ENCODE data around the gene LRRTM3. TPM values are rescaled to one million over a fixed set of nuclear protein-coding genes. Genes with fewer than 3 reads are reported as not detected.

Gene LRRTM3
- total RNA-seq, 1 experiment from 2014 or later, result not detected

GRCh38 chr10:66982053-66982420 lies 56.2 kb downstream of the LRRTM3 start:
- intact Hi-C loops (cut with micrococcal nuclease), result no loop called here
- H3K27ac Mint-ChIP-seq (ENCODE audit: low read depth, unreplicated experiment), result no peak overlapping the region
- H3K36me3 Mint-ChIP-seq (ENCODE audit: insufficient read depth, unreplicated experiment), result no peaks in the 10 kb centered on the region
- H3K4me1 Mint-ChIP-seq (ENCODE audit: insufficient read depth, unreplicated experiment), result no peaks in the 10 kb centered on the region
- H3K4me3 Mint-ChIP-seq (ENCODE audit: unreplicated experiment), result no peak overlapping the region
- H3K27me3 Mint-ChIP-seq (ENCODE audit: insufficient read depth, unreplicated experiment), result peaks cover 49% of the 10 kb centered on the region
- no peaks in the 10 kb centered on the region for H3K9me3 Mint-ChIP-seq (ENCODE audit: unreplicated experiment)
- no peak for DNase-seq (ENCODE audit: unreplicated experiment)
- ChIA-PET POLR2A (no interaction called here), CTCF (no interaction called here)
- BruUV-seq (replicated peaks), result no TSS peak
- TF ChIP-seq CTCF (IDR thresholded peaks at IDR 0.05; ENCODE audit: unreplicated experiment), result no peak

GRCh38 chr10:66982792-66983474 lies 57.1 kb downstream of the LRRTM3 start:
- no peaks in the 10 kb centered on the region for H3K4me1 Mint-ChIP-seq (ENCODE audit: insufficient read depth, unreplicated experiment)
- CTCF ChIA-PET, result no interaction called here
- no peak for DNase-seq (ENCODE audit: unreplicated experiment)
- no peak for TF ChIP-seq CTCF (IDR thresholded peaks at IDR 0.05; ENCODE audit: unreplicated experiment)
- no peaks in the 10 kb centered on the region for H3K9me3 Mint-ChIP-seq (ENCODE audit: unreplicated experiment)
- intact Hi-C loops (cut with micrococcal nuclease), result no loop called here
- no peaks in the 10 kb centered on the region for H3K36me3 Mint-ChIP-seq (ENCODE audit: insufficient read depth, unreplicated experiment)
- H3K27me3 Mint-ChIP-seq (ENCODE audit: insufficient read depth, unreplicated experiment), result peaks cover 55% of the 10 kb centered on the region
- no peak overlapping the region for H3K4me3 Mint-ChIP-seq (ENCODE audit: unreplicated experiment)
- POLR2A ChIA-PET, result no interaction called here
- no peak overlapping the region for H3K27ac Mint-ChIP-seq (ENCODE audit: low read depth, unreplicated experiment)
- no TSS peak for BruUV-seq (replicated peaks)

- Mint-ChIP-seq H3K36me3 (ENCODE audit: insufficient read depth, unreplicated experiment) (no peaks in the 10 kb centered on the region), H3K4me3 (ENCODE audit: unreplicated experiment) (no peak overlapping the region), H3K4me1 (ENCODE audit: insufficient read depth, unreplicated experiment) (no peaks in the 10 kb centered on the region), H3K9me3 (ENCODE audit: unreplicated experiment) (no peaks in the 10 kb centered on the region), H3K27ac (ENCODE audit: low read depth, unreplicated experiment) (no peak overlapping the region), H3K27me3 (ENCODE audit: insufficient read depth, unreplicated experiment) (peaks cover 58% of the 10 kb centered on the region)
- BruUV-seq (replicated peaks), result no TSS peak
- no peak for TF ChIP-seq CTCF (IDR thresholded peaks at IDR 0.05; ENCODE audit: unreplicated experiment)
- ChIA-PET POLR2A (no interaction called here), CTCF (no interaction called here)
- intact Hi-C loops (cut with micrococcal nuclease), result no loop called here
- no peak for DNase-seq (ENCODE audit: unreplicated experiment)
Measured at GRCh38 chr10:66983475-66983818, 57.6 kb downstream of the LRRTM3 start.

GRCh38 chr10:66990143-66990830 lies 64.5 kb downstream of the LRRTM3 start:
- Mint-ChIP-seq H3K4me1 (ENCODE audit: insufficient read depth, unreplicated experiment) (no peaks in the 10 kb centered on the region), H3K36me3 (ENCODE audit: insufficient read depth, unreplicated experiment) (no peaks in the 10 kb centered on the region), H3K4me3 (ENCODE audit: unreplicated experiment) (no peak overlapping the region), H3K27me3 (ENCODE audit: insufficient read depth, unreplicated experiment) (peaks cover 62% of the 10 kb centered on the region), H3K9me3 (ENCODE audit: unreplicated experiment) (no peaks in the 10 kb centered on the region), H3K27ac (ENCODE audit: low read depth, unreplicated experiment) (no peak overlapping the region)
- no peak for TF ChIP-seq CTCF (IDR thresholded peaks at IDR 0.05; ENCODE audit: unreplicated experiment)
- intact Hi-C loops (cut with micrococcal nuclease), result no loop called here
- ChIA-PET POLR2A (no interaction called here), CTCF (no interaction called here)
- DNase-seq (ENCODE audit: unreplicated experiment), result no peak
- no TSS peak for BruUV-seq (replicated peaks)
